Skeletal muscle satellite cell (primary cell): ENCODE results near the gene TMEM220. TPM values are rescaled to one million over a fixed set of nuclear protein-coding genes. Genes with fewer than 3 reads are reported as not detected.

ENCODE experiments used
- H3K27me3 ChIP-seq: 2 replicates; pipeline ENCODE4 v1.7.0; 2013; ENCODE audit warnings: low read length; ENCODE audit not compliant: control insufficient read depth, insufficient read depth
- H3K36me3 ChIP-seq: 2 replicates; pipeline ENCODE4 v1.7.0; 2013; ENCODE audit warnings: mild to moderate bottlenecking, control low read depth, low read length; ENCODE audit not compliant: insufficient read depth
- H3K4me1 ChIP-seq: 2 replicates; pipeline ENCODE4 v1.7.0; 2013; ENCODE audit warnings: low read length; ENCODE audit not compliant: control insufficient read depth, insufficient read depth
- H3K4me2 ChIP-seq: 2 replicates; pipeline ENCODE4 v1.7.0; 2013; ENCODE audit warnings: mild to moderate bottlenecking, low read length
- H3K4me3 ChIP-seq: 2 replicates; pipeline ENCODE4 v1.7.0; 2013; ENCODE audit warnings: low read length
- H3K9ac ChIP-seq: 2 replicates; pipeline ENCODE4 v1.7.0; 2013; ENCODE audit warnings: mild to moderate bottlenecking, low read depth, low read length, moderate library complexity
- H3K9me3 ChIP-seq: replicated peaks from 2 replicates; pipeline ENCODE4 v1.7.0; 2013; ENCODE audit warnings: mild to moderate bottlenecking, control low read depth, low read length
- total RNA-seq: library from RNA; depleted of rRNA; stranded (reverse); fragments of >200 nt; gene quantifications from 2 replicates; pipeline ENCODE4 v1.2.3, GENCODE V29; 2012; rRNA removed

Gene TMEM220
- 1.3 and 2.3 TPM in 2 replicates for total RNA-seq

DNA sequence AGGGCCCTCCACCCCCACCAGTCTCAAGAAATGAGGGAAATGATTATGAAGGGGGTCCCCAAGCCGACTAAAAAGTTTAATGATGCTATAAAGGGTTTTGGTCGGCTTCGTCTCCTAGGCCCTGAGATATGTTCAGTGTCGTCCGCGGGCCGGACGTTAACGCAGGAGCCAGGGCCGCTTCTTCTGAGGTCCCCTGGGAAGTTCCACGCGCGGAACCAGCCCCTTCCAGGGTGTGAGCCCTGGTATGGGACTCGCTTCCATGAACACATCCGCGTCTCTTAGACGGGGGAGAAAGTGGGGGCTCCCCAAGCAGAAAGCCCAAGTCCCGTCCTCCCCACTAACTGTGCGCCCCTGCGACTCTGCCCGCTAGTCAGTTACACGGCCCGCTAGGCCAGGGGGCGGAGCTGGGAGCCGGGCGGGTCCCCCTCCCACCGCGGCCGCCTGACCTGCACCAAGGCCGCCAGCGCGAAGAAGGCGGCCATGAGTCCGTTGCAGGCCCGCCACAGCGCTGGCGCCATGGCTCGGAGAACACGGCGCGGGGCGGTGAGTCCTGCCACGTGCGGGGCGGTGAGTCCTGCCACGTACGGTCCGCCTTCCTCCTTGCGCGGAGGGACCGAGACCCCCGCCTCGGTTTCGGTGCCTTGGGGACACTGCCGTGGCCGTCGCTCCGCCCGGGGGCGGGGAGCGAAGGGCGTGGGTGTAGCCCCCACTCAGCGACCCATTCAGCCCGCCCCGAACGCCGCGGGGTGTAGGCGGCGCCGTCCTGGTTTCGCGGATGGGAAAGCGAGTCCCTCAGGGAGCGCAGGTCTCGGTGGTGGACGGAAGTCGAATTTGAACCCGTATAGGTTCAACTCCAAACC lies at the start of gene TMEM220:
Gene TMEM220 (minus strand): TSS at position 690 of the 860 bp plus-strand sequence. CDS start 172 bp downstream, at position 518.
- Histone ChIP-seq H3K9ac (peak within 1 kb of the TSS; percentile 84), H3K36me3 (no peaks in the 10 kb centered on the region), H3K27me3 (no peaks in the 10 kb centered on the region), H3K4me3 (peak within 1 kb of the TSS; percentile 76), H3K4me2 (peak within 1 kb of the TSS; percentile 86), H3K9me3 (no peaks in the 10 kb centered on the region), H3K4me1 (peaks cover 13% of the 10 kb centered on the region)

DNA sequence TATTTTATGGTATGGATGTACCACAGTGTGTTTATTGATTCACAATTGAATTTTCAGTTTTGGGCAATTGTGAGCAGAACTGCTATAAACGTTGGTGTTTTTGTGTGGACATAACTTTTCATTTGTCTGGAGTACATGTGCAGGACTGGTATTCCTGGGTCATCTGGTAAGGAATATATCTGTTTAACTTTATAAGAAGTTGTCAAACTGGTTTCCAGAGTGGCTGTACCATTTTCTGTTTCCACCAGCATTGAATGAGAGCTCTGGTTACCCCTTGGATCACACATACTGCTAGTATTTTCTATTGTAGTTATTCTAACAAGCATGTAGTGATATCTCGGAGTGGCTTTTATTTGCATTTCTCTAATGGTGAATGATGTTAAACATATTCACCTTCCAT lies 49.8 kb upstream of the TMEM220 start:
- no peaks in the 10 kb centered on the region for H3K27me3 ChIP-seq
- no peaks in the 10 kb centered on the region for H3K9me3 ChIP-seq
- H3K9ac ChIP-seq = no peak overlapping the region
- no peak overlapping the region for H3K4me3 ChIP-seq
- no peak overlapping the region for H3K4me2 ChIP-seq
- H3K36me3 ChIP-seq = no peaks in the 10 kb centered on the region
- H3K4me1 ChIP-seq = no peaks in the 10 kb centered on the region

DNA sequence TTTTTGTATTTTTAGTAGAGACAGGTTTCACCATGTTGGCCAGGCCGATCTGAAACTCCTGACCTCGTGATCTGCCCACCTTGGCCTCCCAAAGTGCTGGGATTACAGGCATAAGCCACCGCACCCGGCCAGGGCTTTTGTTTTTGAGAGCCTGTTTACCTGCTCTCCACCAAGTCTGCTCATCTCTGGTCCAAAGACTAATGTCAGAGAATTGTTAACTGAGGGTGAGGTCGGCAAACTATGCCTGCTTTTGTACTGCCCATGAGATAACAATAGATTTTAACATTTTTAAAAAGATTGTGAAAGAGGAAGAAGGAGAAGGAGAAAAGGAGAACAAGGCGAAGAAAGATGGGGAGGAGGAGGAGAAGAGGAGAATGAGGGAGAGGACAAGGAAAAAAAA lies 48.1 kb upstream of the TMEM220 start:
- no peak overlapping the region for H3K4me2 ChIP-seq
- H3K27me3 ChIP-seq = no peaks in the 10 kb centered on the region
- H3K9me3 ChIP-seq = no peaks in the 10 kb centered on the region
- H3K36me3 ChIP-seq = no peaks in the 10 kb centered on the region
- H3K4me3 ChIP-seq = no peak overlapping the region
- no peaks in the 10 kb centered on the region for H3K4me1 ChIP-seq
- H3K9ac ChIP-seq = no peak overlapping the region

DNA sequence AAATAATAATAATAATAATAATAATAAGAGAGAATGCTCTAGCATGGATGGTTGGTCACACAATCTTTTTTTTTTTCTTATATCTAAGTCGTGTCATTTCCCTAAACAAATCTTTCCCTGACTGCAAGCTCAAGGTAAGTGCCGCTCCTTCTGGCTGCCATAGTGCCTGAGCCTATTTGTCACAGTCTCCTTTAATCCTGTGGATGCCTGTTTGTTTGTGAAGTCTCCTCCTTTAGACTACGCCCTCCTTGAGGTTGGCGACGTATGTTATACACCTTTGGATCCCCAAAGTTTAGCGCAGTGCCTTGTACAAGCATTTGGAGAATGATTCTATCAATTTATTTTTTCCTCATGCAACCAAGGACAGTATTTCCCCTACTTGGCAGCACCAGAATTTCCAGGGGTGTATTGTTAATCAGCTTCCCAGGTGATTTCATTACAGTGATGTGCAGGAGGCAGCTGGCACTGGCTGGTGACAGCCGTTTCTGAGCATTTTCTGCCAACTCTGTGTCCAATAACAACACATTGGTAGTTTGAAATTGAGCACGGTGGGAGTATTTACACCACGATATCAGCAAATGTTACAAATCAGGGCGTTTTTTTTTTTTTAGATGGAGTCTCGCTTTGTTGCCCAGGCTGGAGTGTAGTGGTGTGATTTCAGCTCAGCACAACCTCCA lies 47.4 kb upstream of the TMEM220 start:
- Histone ChIP-seq H3K27me3 (no peaks in the 10 kb centered on the region), H3K4me3 (no peak overlapping the region), H3K4me1 (no peaks in the 10 kb centered on the region), H3K36me3 (no peaks in the 10 kb centered on the region), H3K9ac (no peak overlapping the region), H3K9me3 (no peaks in the 10 kb centered on the region), H3K4me2 (no peak overlapping the region)

DNA sequence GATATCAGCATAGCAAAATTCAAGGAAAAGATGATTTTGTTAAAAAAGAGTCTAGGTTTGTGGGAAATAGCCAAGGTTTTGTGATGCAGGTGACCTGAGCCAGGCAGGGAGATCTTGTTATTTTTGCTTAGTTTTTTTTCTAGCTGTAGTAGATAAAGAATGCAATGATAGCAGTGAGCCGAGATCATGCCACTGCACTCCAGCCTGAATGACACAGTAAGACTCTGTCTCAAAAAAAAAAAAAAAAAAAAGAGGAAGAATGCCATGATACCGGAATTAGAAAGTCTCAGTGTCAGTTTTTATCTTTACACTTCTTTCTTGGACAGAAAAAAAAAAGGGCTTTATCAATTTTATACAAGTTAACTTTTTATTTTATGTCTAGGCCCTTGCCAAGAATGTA lies 46.6 kb upstream of the TMEM220 start:
- H3K4me3 ChIP-seq = no peak overlapping the region
- peaks cover 5% of the 10 kb centered on the region for H3K9me3 ChIP-seq
- H3K36me3 ChIP-seq = no peaks in the 10 kb centered on the region
- no peaks in the 10 kb centered on the region for H3K27me3 ChIP-seq
- no peak overlapping the region for H3K4me2 ChIP-seq
- H3K4me1 ChIP-seq = no peaks in the 10 kb centered on the region
- H3K9ac ChIP-seq = no peak overlapping the region

DNA sequence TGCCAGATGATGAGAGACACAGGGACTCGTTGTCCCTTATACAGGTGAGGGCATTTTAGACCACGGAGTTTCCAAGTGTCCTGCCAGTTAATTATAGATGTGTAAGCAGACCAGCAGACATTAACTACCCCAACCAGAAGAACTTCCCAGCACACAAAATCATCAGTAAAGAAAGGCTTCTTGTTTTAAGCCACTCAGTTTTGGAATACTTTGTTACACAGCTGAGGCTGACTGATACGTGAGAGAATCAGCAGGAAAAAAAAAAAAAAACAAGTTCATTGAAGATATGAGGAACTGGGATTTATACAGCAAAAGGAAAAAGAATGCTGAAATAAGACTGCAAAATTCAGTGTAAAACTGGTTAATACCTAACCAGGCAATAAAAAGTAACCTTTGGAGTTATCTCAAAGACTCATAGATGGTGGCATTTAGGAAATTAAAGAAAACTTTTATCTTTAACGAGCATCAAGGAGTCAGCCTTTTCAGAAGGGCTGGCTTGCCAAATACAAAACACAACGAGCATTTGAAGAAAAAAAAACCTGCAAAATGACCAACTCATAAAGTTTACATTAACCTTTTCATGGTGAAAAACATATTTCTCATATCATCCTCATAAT lies 46.0 kb upstream of the TMEM220 start:
- no peaks in the 10 kb centered on the region for H3K4me1 ChIP-seq
- no peak overlapping the region for H3K4me3 ChIP-seq
- H3K4me2 ChIP-seq = no peak overlapping the region
- H3K9me3 ChIP-seq = peaks cover 5% of the 10 kb centered on the region
- H3K27me3 ChIP-seq = no peaks in the 10 kb centered on the region
- no peak overlapping the region for H3K9ac ChIP-seq
- H3K36me3 ChIP-seq = no peaks in the 10 kb centered on the region

DNA sequence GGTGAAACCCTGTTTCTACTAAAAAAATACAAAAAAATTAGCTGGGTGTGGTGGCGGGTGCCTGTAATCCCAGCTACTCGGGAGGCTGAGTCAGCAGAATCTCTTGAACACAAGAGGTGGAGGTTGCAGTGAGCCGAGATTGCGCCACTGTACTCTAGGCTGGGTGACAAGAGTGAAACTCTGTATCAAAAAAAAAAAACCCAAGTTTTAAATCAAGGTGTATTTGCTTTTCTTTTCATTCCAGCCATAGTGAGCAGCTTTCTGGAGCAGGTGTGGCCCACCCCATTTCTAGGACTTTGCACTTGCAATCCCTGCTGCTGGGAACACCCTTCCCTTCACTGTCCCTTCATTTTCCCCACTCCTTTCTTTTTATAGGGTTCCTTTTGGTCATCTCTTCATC lies 45.2 kb upstream of the TMEM220 start:
- Histone ChIP-seq H3K4me2 (no peak overlapping the region), H3K4me3 (no peak overlapping the region), H3K4me1 (no peaks in the 10 kb centered on the region), H3K36me3 (no peaks in the 10 kb centered on the region), H3K9me3 (peaks cover 5% of the 10 kb centered on the region), H3K27me3 (no peaks in the 10 kb centered on the region), H3K9ac (no peak overlapping the region)

DNA sequence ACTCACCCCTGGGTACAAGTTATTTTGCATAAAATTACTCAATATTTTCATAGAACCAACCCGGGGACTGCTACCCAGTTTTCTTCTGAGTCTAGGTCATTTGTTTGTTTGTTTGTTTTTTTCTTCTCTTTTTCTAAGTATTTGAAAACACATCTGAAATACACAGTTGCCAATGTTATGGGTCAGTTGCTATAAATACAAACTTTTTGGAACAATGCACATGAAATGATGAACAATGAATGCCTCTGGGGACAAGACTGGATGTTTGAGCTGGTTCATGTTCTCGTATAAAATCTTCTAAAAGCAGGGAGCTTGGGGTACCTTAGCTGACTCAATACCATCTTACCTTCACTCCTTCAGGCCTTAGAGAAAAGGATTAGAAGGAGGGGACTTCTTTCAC lies 43.6 kb upstream of the TMEM220 start:
- H3K36me3 ChIP-seq = no peaks in the 10 kb centered on the region
- H3K9me3 ChIP-seq = peaks cover 5% of the 10 kb centered on the region
- no peaks in the 10 kb centered on the region for H3K4me1 ChIP-seq
- no peaks in the 10 kb centered on the region for H3K27me3 ChIP-seq
- no peak overlapping the region for H3K4me3 ChIP-seq
- H3K9ac ChIP-seq = no peak overlapping the region
- H3K4me2 ChIP-seq = no peak overlapping the region

DNA sequence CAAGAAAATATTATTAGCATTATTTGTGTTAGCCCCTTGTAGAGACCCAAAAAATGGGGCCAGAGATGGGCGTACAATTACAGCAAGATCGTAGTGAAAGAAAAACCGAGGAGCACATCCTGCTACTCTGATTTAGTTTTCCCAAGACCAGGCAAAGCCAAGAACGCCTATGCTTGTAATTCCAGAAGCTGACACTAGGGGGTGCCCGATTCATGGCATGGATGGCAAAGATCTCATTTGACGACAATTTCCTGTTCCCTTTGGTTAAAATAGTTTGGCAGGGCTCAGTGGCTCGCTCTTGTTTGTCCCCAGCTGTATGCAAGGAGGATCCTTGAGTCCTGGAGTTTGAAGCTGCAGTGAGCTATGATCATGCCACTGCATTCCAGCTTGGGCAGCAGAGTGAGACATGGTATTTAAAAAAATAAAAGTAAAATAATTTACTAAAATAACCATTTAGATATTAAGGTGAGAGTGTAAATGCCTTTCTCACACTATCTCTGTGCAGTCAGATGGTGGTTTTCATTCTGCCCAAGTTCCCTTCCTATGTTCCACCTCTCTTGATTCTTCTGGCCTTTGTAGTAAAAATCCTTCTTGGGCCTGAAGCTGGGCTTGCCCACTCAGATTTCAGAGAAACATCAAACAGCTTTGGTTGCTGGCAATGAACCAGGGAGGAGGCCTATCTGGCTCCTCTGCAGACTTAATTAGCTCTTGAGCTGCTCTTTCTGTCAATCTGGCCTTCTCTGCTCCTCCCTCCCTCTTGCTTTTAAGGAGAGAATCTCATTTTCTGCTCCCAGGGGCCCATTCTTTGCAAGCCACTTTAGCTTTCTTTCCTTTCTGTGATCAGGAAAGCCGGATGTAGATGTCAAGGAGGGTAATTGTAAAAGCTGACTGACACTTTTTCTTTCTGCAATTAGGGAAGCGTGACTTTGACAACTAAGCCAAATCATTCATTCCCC lies 42.9 kb upstream of the TMEM220 start:
- Histone ChIP-seq H3K4me2 (no peak overlapping the region), H3K9ac (no peak overlapping the region), H3K9me3 (peaks cover 5% of the 10 kb centered on the region), H3K27me3 (no peaks in the 10 kb centered on the region), H3K4me3 (no peak overlapping the region), H3K36me3 (no peaks in the 10 kb centered on the region), H3K4me1 (no peaks in the 10 kb centered on the region)

DNA sequence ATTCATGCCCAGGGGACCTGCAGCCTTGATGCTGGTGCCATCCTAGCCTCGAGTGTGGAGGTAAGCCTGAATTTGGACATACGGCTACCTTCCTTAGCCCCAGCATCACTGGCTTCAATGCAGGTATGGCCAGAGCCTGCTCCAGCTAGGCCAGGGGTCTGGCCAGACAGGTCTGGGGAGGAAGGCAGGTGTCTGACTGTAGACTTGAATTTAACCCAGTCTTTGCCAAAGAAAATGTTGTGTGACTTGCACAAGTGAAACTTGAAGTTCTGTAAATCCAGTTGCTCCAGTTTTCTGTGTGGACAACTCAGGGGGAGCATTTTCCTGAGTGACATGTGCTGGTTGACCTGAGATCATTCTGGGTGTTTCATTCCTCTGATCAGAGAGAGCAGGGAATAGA lies 41.3 kb upstream of the TMEM220 start:
- Histone ChIP-seq H3K9ac (no peak overlapping the region), H3K4me3 (no peak overlapping the region), H3K27me3 (no peaks in the 10 kb centered on the region), H3K9me3 (peaks cover 5% of the 10 kb centered on the region), H3K4me2 (no peak overlapping the region), H3K4me1 (no peaks in the 10 kb centered on the region), H3K36me3 (no peaks in the 10 kb centered on the region)

DNA sequence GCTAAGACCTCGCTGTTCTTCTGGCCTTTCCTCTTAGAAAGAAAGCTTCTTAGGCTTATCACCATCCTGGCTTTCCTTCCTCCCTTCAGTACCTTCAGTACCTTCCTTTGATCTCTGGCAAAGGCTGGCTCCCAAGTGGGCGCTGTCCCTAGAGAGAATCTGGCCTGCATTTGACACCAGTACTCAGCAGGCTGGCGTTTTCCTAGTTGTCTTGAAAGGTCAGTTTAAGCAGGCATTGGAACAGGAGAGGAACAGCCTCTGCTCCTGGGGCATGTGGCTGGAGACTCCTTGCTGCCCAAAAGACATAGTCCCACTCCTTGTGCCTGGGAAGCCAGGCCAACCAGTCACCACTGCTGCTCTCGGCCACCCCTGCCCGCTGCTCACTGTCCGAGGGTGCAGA lies 40.0 kb upstream of the TMEM220 start:
- no peaks in the 10 kb centered on the region for H3K27me3 ChIP-seq
- no peak overlapping the region for H3K9ac ChIP-seq
- H3K4me3 ChIP-seq = no peak overlapping the region
- H3K4me1 ChIP-seq = no peaks in the 10 kb centered on the region
- H3K4me2 ChIP-seq = no peak overlapping the region
- no peaks in the 10 kb centered on the region for H3K36me3 ChIP-seq
- peaks cover 5% of the 10 kb centered on the region for H3K9me3 ChIP-seq
